ENCODE results near the gene UBE2QL1. TPM values are rescaled to one million over a fixed set of nuclear protein-coding genes. Genes with fewer than 3 reads are reported as not detected.

UBE2QL1 gene
- total and polyA plus RNA-seq, 5 donors, result 5.5 to 16.7 (median 13.5) TPM

GRCh38 chr5:6540111-6540827 is 91.6 kb downstream of the UBE2QL1 start:
- no peaks in the 10 kb centered on the region for H3K9me3 ChIP-seq (ENCODE audit: control insufficient read depth, low read length)
- no peak for ATAC-seq
- WGBS, result 70% methylated on average over 6 of the region's 6 CpGs

GRCh38 chr5:6541256-6542013 is 92.8 kb downstream of the UBE2QL1 start:
- no peak for ATAC-seq
- WGBS, result 81% methylated on average over 5 of the region's 5 CpGs
- H3K9me3 ChIP-seq (ENCODE audit: control insufficient read depth, low read length), result no peaks in the 10 kb centered on the region
- H3K27ac ChIP-seq (ENCODE audit: low read length), result no peak overlapping the region
- intact Hi-C loops (cut with DNase I), result no loop called here
- H3K27me3 ChIP-seq (ENCODE audit: control insufficient read depth, insufficient read depth), result no peaks in the 10 kb centered on the region
- DNase-seq, result no peak
- H3K4me3 ChIP-seq (ENCODE audit: low read length), result no peak overlapping the region
- no peaks in the 10 kb centered on the region for H3K4me1 ChIP-seq (ENCODE audit: control insufficient read depth, insufficient read depth, low read length)

More at GRCh38 chr5:6540111-6540827, 91.6 kb downstream of the UBE2QL1 start:
- intact Hi-C loops (cut with DNase I), result no loop called here
- no peak for DNase-seq
- Histone ChIP-seq H3K27me3 (ENCODE audit: control insufficient read depth, insufficient read depth) (no peaks in the 10 kb centered on the region), H3K27ac (ENCODE audit: low read length) (no peak overlapping the region), H3K4me3 (ENCODE audit: low read length) (no peak overlapping the region), H3K4me1 (ENCODE audit: control insufficient read depth, insufficient read depth, low read length) (no peaks in the 10 kb centered on the region)

GRCh38 chr5:6542421-6543345 is 94.0 kb downstream of the UBE2QL1 start:
- Histone ChIP-seq H3K27me3 (ENCODE audit: control insufficient read depth, insufficient read depth) (no peaks in the 10 kb centered on the region), H3K4me3 (ENCODE audit: low read length) (no peak overlapping the region), H3K9me3 (ENCODE audit: control insufficient read depth, low read length) (no peaks in the 10 kb centered on the region), H3K27ac (ENCODE audit: low read length) (no peak overlapping the region), H3K4me1 (ENCODE audit: control insufficient read depth, insufficient read depth, low read length) (no peaks in the 10 kb centered on the region)
- WGBS, result 86% methylated on average over 12 of the region's 12 CpGs
- intact Hi-C loops (cut with DNase I), result no loop called here
- ATAC-seq (no peak), DNase-seq (no peak)

- ATAC-seq, result no peak
- no peak for DNase-seq
- no peak overlapping the region for H3K27ac ChIP-seq (ENCODE audit: low read length)
- no peaks in the 10 kb centered on the region for H3K27me3 ChIP-seq (ENCODE audit: control insufficient read depth, insufficient read depth)
- 80% methylated on average over 6 of the region's 6 CpGs for WGBS
- no peaks in the 10 kb centered on the region for H3K4me1 ChIP-seq (ENCODE audit: control insufficient read depth, insufficient read depth, low read length)
- no peak overlapping the region for H3K4me3 ChIP-seq (ENCODE audit: low read length)
- intact Hi-C loops (cut with DNase I), result no loop called here
- H3K9me3 ChIP-seq (ENCODE audit: control insufficient read depth, low read length), result no peaks in the 10 kb centered on the region
Observed at GRCh38 chr5:6543346-6543730, 94.7 kb downstream of the UBE2QL1 start.

- ATAC-seq, result no peak
- H3K27me3 ChIP-seq (ENCODE audit: control insufficient read depth, insufficient read depth), result no peaks in the 10 kb centered on the region
- 79% methylated on average over 12 of the region's 12 CpGs for WGBS
- no peak overlapping the region for H3K4me3 ChIP-seq (ENCODE audit: low read length)
- DNase-seq, result no peak
- H3K9me3 ChIP-seq (ENCODE audit: control insufficient read depth, low read length), result no peaks in the 10 kb centered on the region
- H3K4me1 ChIP-seq (ENCODE audit: control insufficient read depth, insufficient read depth, low read length), result no peaks in the 10 kb centered on the region
- intact Hi-C loops (cut with DNase I), result no loop called here
- H3K27ac ChIP-seq (ENCODE audit: low read length), result no peak overlapping the region
Observed at GRCh38 chr5:6543830-6544560, 95.3 kb downstream of the UBE2QL1 start.

Other genes with a start within 250 kb of the UBE2QL1 start
- gene MED10, start 70.3 kb upstream of the UBE2QL1 start, total RNA-seq, result 10 to 100 TPM; 20.0 to 25.1 (median 22.7) TPM
- 29.4 TPM for gene MED10, start 70.3 kb upstream of the UBE2QL1 start, polyA plus RNA-seq
- 10 to 100 TPM; 26.2 to 31.2 (median 27.2) TPM for gene NSUN2, start 184.2 kb downstream of the UBE2QL1 start, total RNA-seq
- 23.7 TPM for gene NSUN2, start 184.2 kb downstream of the UBE2QL1 start, polyA plus RNA-seq
- 1 to 10 TPM; 2.8 to 3.0 (median 2.9) TPM for gene SRD5A1, start 184.6 kb downstream of the UBE2QL1 start, total RNA-seq
- gene SRD5A1, start 184.6 kb downstream of the UBE2QL1 start, polyA plus RNA-seq, result 1.4 TPM

All from right cardiac atrium (tissue), 5 donors.